Gastroesophageal sphincter (tissue), 3 donors: ENCODE measurements around the gene BLTP1.

Experiments used
- CTCF ChIP-seq, 4 experiments: fragments of 200-600 bp in 2 of 4; fragments of 450-650 bp in 2 of 4; sonication (generic) in 1 of 4; IDR thresholded peaks; one replicate each; pipeline ENCODE4 v1.5.1; 2017 to 2019; ENCODE audit warnings: antibody characterized with exemption in 4 of 4, mild to moderate bottlenecking in 2 of 4, moderate library complexity in 2 of 4
- EP300 ChIP-seq: sonication (generic); formaldehyde crosslinking; IDR thresholded peaks from one replicate; pipeline ENCODE4 v1.6.1; 2017; ENCODE audit warnings: antibody characterized with exemption, mild to moderate bottlenecking
- POLR2A ChIP-seq, 2 donors: fragments of 450-650 bp; IDR thresholded peaks; one replicate each; pipeline ENCODE4 v1.6.1; 2017; ENCODE audit warnings: antibody characterized with exemption in 2 of 2, mild to moderate bottlenecking in 2 of 2, moderate library complexity in 1 of 2
- POLR2AphosphoS5 ChIP-seq: sonication (generic); formaldehyde crosslinking; IDR thresholded peaks from one replicate; pipeline ENCODE4 v1.6.1; 2017; ENCODE audit warnings: antibody characterized with exemption

- no peak for TF ChIP-seq CTCF (IDR thresholded peaks at IDR 0.05)
- no peak for TF ChIP-seq POLR2A (IDR thresholded peaks at IDR 0.05)
- TF ChIP-seq EP300, result no peak
- TF ChIP-seq POLR2AphosphoS5, result no peak
These were observed 18.6 kb downstream of the BLTP1 start for GRCh38 chr4:122170775-122171174.
